Colonic mucosa (tissue), 4 donors: ENCODE measurements around the gene HOXD8. TPM values are rescaled to one million over a fixed set of nuclear protein-coding genes. Genes with fewer than 3 reads are reported as not detected.
A peak's percentile ranks its signal among the peaks of the same experiment; 100 is the strongest.

Experiments used
- DNase-seq: peaks from one replicate; pipeline ENCODE4 v3.0.0-alpha.2; 2020
- H3K27ac ChIP-seq: fragments of 200-600 bp; one replicate; pipeline ENCODE4 v1.8.0; 2021
- H3K27me3 ChIP-seq: fragments of 200-600 bp; one replicate; pipeline ENCODE4 v1.8.0; 2021
- H3K36me3 ChIP-seq: fragments of 200-600 bp; one replicate; pipeline ENCODE4 v1.8.0; 2021
- H3K4me1 ChIP-seq: fragments of 200-600 bp; one replicate; pipeline ENCODE4 v1.8.0; 2021; ENCODE audit warnings: mild to moderate bottlenecking
- H3K4me3 ChIP-seq: fragments of 200-600 bp; one replicate; pipeline ENCODE4 v1.8.0; 2021
- H3K9ac ChIP-seq, 2 donors: one replicate each; pipeline ENCODE4 v1.7.0; 2013; ENCODE audit warnings: control low read depth in 2 of 2, low read depth in 2 of 2, low read length in 2 of 2
- H3K9me3 ChIP-seq: fragments of 200-600 bp; one replicate; pipeline ENCODE4 v1.8.0; 2021
- intact Hi-C: fragments of 100-400 bp; cut with DNase I; formaldehyde crosslinking; loops from one replicate; pipeline ENCODE4 v1.14.1; 2022
- microRNA-seq: library from miRNA; unstranded; fragments of <30 nt; microRNA quantifications from one replicate; pipeline ENCODE4, GENCODE V29; 2019
- total RNA-seq, 2 donors: library from RNA; stranded (reverse); fragmentation: NEBNext Ultra II Directional in 1 of 2; extraction: Animal tissue kit (Norgen Biotek cat#: 25700) in 1 of 2; gene quantifications; one replicate each; pipeline ENCODE4 v1.2.1, GENCODE V29; 2021
- TF ChIP-seq, protein P1 (sequence below): fragments of 200-600 bp; IDR thresholded peaks from one replicate; pipeline ENCODE4 v1.8.0; 2022; ENCODE audit warnings: antibody characterized with exemption, mild to moderate bottlenecking
- donor health status: healthy.
- donor health status: DM: no; HTN: no; CAD: no.
- donor health status: DM: no; HTN: no; CAD: no.

Gene HOXD8
- total RNA-seq, 2 donors from 2014 or later: 3.1 to 4.6 TPM

GRCh38 chr2:176178757-176179295 is 49.3 kb downstream of the HOXD8 start:
- no peaks in the 10 kb centered on the region for H3K9me3 ChIP-seq
- intact Hi-C loops: no loop called here
- peak overlapping the region; percentile 72 for H3K27ac ChIP-seq

GRCh38 chr2:176181551-176181950 is 52.0 kb downstream of the HOXD8 start:
- H3K4me1 ChIP-seq: no peaks in the 10 kb centered on the region
- no peak overlapping the region for H3K9ac ChIP-seq
- TF ChIP-seq, protein P1, sequence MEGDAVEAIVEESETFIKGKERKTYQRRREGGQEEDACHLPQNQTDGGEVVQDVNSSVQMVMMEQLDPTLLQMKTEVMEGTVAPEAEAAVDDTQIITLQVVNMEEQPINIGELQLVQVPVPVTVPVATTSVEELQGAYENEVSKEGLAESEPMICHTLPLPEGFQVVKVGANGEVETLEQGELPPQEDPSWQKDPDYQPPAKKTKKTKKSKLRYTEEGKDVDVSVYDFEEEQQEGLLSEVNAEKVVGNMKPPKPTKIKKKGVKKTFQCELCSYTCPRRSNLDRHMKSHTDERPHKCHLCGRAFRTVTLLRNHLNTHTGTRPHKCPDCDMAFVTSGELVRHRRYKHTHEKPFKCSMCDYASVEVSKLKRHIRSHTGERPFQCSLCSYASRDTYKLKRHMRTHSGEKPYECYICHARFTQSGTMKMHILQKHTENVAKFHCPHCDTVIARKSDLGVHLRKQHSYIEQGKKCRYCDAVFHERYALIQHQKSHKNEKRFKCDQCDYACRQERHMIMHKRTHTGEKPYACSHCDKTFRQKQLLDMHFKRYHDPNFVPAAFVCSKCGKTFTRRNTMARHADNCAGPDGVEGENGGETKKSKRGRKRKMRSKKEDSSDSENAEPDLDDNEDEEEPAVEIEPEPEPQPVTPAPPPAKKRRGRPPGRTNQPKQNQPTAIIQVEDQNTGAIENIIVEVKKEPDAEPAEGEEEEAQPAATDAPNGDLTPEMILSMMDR: no peak
- intact Hi-C loops: no loop called here
- H3K27me3 ChIP-seq: peaks cover 4% of the 10 kb centered on the region
- DNase-seq: no peak
- H3K27ac ChIP-seq: no peak overlapping the region
- no peak overlapping the region for H3K4me3 ChIP-seq
- H3K36me3 ChIP-seq: no peaks in the 10 kb centered on the region
- no peaks in the 10 kb centered on the region for H3K9me3 ChIP-seq

More at GRCh38 chr2:176178757-176179295, 49.3 kb downstream of the HOXD8 start:
- H3K36me3 ChIP-seq: no peaks in the 10 kb centered on the region
- H3K9ac ChIP-seq: peak overlapping the region; percentile 40 to 48
- no peaks in the 10 kb centered on the region for H3K4me1 ChIP-seq
- TF ChIP-seq, protein P1: no peak
- H3K27me3 ChIP-seq: peaks cover 15% of the 10 kb centered on the region
- H3K4me3 ChIP-seq: peak overlapping the region; percentile 38
- no peak for DNase-seq

Small RNAs within 50 kb of the gene (microRNA-seq; reads per million reads assigned to microRNA genes)
- 14,039 reads per million, percentile 94 among the genes with 10 or more reads in this experiment for gene MIR10B

Other genes starting within 250 kb of the HOXD8 start
- gene LNPK, start 127.4 kb upstream of the HOXD8 start, total RNA-seq: 10 to 100 TPM; 38.5 to 48.4 TPM
- not detected for gene EVX2, start 45.7 kb upstream of the HOXD8 start, total RNA-seq
- under 1 TPM; 0.32 to 0.77 TPM for gene HOXD13, start 37.0 kb upstream of the HOXD8 start, total RNA-seq
- gene HOXD12, start 29.9 kb upstream of the HOXD8 start, total RNA-seq: not detected
- gene HOXD11, start 22.4 kb upstream of the HOXD8 start, total RNA-seq: 1 to 10 TPM in 1 of 2 donors, under 1 TPM in 1; 0.25 to 1.6 TPM
- 1 to 10 TPM in 1 of 2 donors, under 1 TPM in 1; 0.32 to 1.9 TPM for gene HOXD10, start 12.9 kb upstream of the HOXD8 start, total RNA-seq
- gene HOXD9, start 7.0 kb upstream of the HOXD8 start, total RNA-seq: 1 to 10 TPM in 1 of 2 donors, under 1 TPM in 1; 0.86 to 1.7 TPM
- 1 to 10 TPM; 1.6 to 3.6 TPM for gene HOXD4, start 21.8 kb downstream of the HOXD8 start, total RNA-seq
- 1 to 10 TPM; 3.2 to 4.6 TPM for gene HOXD3, start 27.6 kb downstream of the HOXD8 start, total RNA-seq
- gene HOXD1, start 59.0 kb downstream of the HOXD8 start, total RNA-seq: 1 to 10 TPM; 4.0 to 8.3 TPM
- gene MTX2, start 139.7 kb downstream of the HOXD8 start, total RNA-seq: 10 to 100 TPM; 33.4 to 34.9 TPM